HepG2 (cell line): ENCODE data around the gene ANKZF1. TPM values are rescaled to one million over a fixed set of nuclear protein-coding genes. Genes with fewer than 3 reads are reported as not detected.

ENCODE experiments used
- ATRX ChIP-seq: sonication (generic); formaldehyde crosslinking; IDR thresholded peaks from 2 replicates; pipeline ENCODE4 v1.4.0; 2020; ENCODE audit warnings: missing genetic modification reagents, borderline replicate concordance
- CHD4 ChIP-seq: fragments of 200-600 bp; sonication (generic); IDR thresholded peaks from 2 replicates; pipeline ENCODE4 v1.7.0; 2017; ENCODE audit warnings: mild to moderate bottlenecking, low read length, borderline replicate concordance
- DNMT1 ChIP-seq: sonication (generic); formaldehyde crosslinking; IDR thresholded peaks from 2 replicates; pipeline ENCODE4 v1.5.1; 2020; ENCODE audit warnings: mild to moderate bottlenecking, missing genetic modification reagents
- DNMT3B ChIP-seq: conservative IDR thresholded peaks from 2 replicates; pipeline ENCODE4 v1.6.1; 2016; ENCODE audit warnings: missing biosample characterization, control low read depth
- FOXJ3 ChIP-seq: sonication (generic); formaldehyde crosslinking; IDR thresholded peaks from 2 replicates; pipeline ENCODE4 v1.4.0; 2020; ENCODE audit warnings: missing genetic modification reagents, mild to moderate bottlenecking, borderline replicate concordance
- GABPB1 ChIP-seq: IDR thresholded peaks from 2 replicates; pipeline ENCODE4 v1.6.1; 2016; ENCODE audit warnings: mild to moderate bottlenecking, missing genetic modification reagents, moderate library complexity, missing compliant biosample characterization
- MLX ChIP-seq: IDR thresholded peaks from 2 replicates; pipeline ENCODE4 v1.6.1; 2016
- NCOR1 ChIP-seq: fragments of 200-600 bp; sonication (generic); IDR thresholded peaks from 2 replicates; pipeline ENCODE4 v1.7.0; 2017; ENCODE audit warnings: antibody characterized with exemption, low read length, borderline replicate concordance
- RBM22 ChIP-seq: fragments of 200-400 bp; formaldehyde crosslinking; optimal IDR thresholded peaks from 2 replicates; pipeline ENCODE3; 2017; ENCODE audit warnings: mild to moderate bottlenecking, low read length, moderate library complexity
- RNF2 ChIP-seq: fragments of 450-650 bp; conservative IDR thresholded peaks from 2 replicates; pipeline ENCODE4 v1.6.1; 2016; ENCODE audit warnings: low read depth
- TMF1 ChIP-seq: sonication (generic); formaldehyde crosslinking; IDR thresholded peaks from 2 replicates; pipeline ENCODE4 v1.8.1; 2022; ENCODE audit warnings: low read depth, missing genetic modification reagents
- TP53 ChIP-seq: sonication (generic); formaldehyde crosslinking; conservative IDR thresholded peaks from 2 replicates; pipeline ENCODE4 v1.4.0; 2020; ENCODE audit warnings: missing genetic modification reagents
- ZBED4 ChIP-seq: sonication (generic); formaldehyde crosslinking; IDR thresholded peaks from 2 replicates; pipeline ENCODE4 v1.4.0; 2020; ENCODE audit warnings: missing genetic modification reagents, borderline replicate concordance
- ZBTB38 ChIP-seq: sonication (generic); formaldehyde crosslinking; IDR thresholded peaks from 2 replicates; pipeline ENCODE4 v1.5.1; 2020; ENCODE audit warnings: mild to moderate bottlenecking, missing genetic modification reagents
- ZFP36 ChIP-seq: fragments of 150-350 bp; IDR thresholded peaks from 2 replicates; pipeline ENCODE4 v1.6.1; 2018; ENCODE audit warnings: borderline replicate concordance, low read length, low read depth; ENCODE audit not compliant: partially characterized antibody
- ZFP37 ChIP-seq: sonication (generic); formaldehyde crosslinking; IDR thresholded peaks from 2 replicates; pipeline ENCODE4 v1.4.0; 2020; ENCODE audit warnings: missing genetic modification reagents, borderline replicate concordance
- ZNF160 ChIP-seq: sonication (generic); formaldehyde crosslinking; IDR thresholded peaks from 2 replicates; pipeline ENCODE4 v1.8.0; 2022; ENCODE audit warnings: mild to moderate bottlenecking, inconsistent platforms, missing genetic modification reagents
- ZNF263 ChIP-seq: sonication (generic); formaldehyde crosslinking; IDR thresholded peaks from 2 replicates; pipeline ENCODE4 v1.4.0; 2020; ENCODE audit warnings: missing genetic modification reagents
- ZNF275 ChIP-seq: sonication (generic); formaldehyde crosslinking; IDR thresholded peaks from 2 replicates; pipeline ENCODE4 v1.8.0; 2022; ENCODE audit warnings: missing genetic modification reagents, mild to moderate bottlenecking, inconsistent platforms, borderline replicate concordance
- ZNF432 ChIP-seq: sonication (generic); formaldehyde crosslinking; IDR thresholded peaks from 2 replicates; pipeline ENCODE4 v1.5.0; 2020; ENCODE audit warnings: missing genetic modification reagents, mild to moderate bottlenecking, borderline replicate concordance
- ZNF572 ChIP-seq: sonication (generic); formaldehyde crosslinking; IDR thresholded peaks from 2 replicates; pipeline ENCODE4 v1.5.1; 2020; ENCODE audit warnings: mild to moderate bottlenecking, missing genetic modification reagents
- ZNF589 ChIP-seq: sonication (generic); formaldehyde crosslinking; conservative IDR thresholded peaks from 2 replicates; pipeline ENCODE4 v1.8.0; 2022; ENCODE audit warnings: mild to moderate bottlenecking, moderate library complexity, missing genetic modification reagents
- ZNF749 ChIP-seq: sonication (generic); formaldehyde crosslinking; IDR thresholded peaks from 2 replicates; pipeline ENCODE4 v1.8.0; 2022; ENCODE audit warnings: mild to moderate bottlenecking, missing genetic modification reagents, moderate library complexity, borderline replicate concordance
- ZNF782 ChIP-seq: sonication (generic); formaldehyde crosslinking; IDR thresholded peaks from 2 replicates; pipeline ENCODE4 v1.4.0; 2020; ENCODE audit warnings: missing genetic modification reagents, mild to moderate bottlenecking, borderline replicate concordance
- ZNF891 ChIP-seq: sonication (generic); formaldehyde crosslinking; IDR thresholded peaks from 2 replicates; pipeline ENCODE4 v1.5.0; 2020; ENCODE audit warnings: mild to moderate bottlenecking, missing genetic modification reagents
- polyA plus RNA-seq, 8 experiments: library from polyadenylated mRNA; depleted of rRNA in 3 of 8; stranded (reverse) in 7 of 8; unstranded in 1 of 8; fragments of >200 nt; fragmentation: Illumina TruSeq in 4 of 8; extraction: Trizol in 4 of 8; gene quantifications; 2 replicates each; pipeline versions ENCODE4 v1.2.1 to v1.2.3, GENCODE V29; 2011 to 2016; ENCODE audit warnings: low read depth in 4 of 8, missing spikeins in 1 of 8, mixed read lengths in 1 of 8; ENCODE audit not compliant: insufficient read depth in 1 of 8
- total RNA-seq, 5 experiments: library from RNA; depleted of rRNA; stranded (reverse); fragments of >200 nt; fragmentation: Illumina TruSeq; extraction: Trizol; gene quantifications; 2 replicates each; pipeline ENCODE4 v1.2.3, GENCODE V29; 2016; ENCODE audit warnings: low read depth in 1 of 5

The ANKZF1 gene
- total and polyA plus RNA-seq, 2 of the 13 experiments (the other 11 are each of a cell fraction or from before 2014, with no cell fraction given) = 25.3 to 128 TPM

GRCh38 chr2:219245148-219245898 lies 15.7 kb downstream of the ANKZF1 start, which contains the start of the genes GLB1L and STK16 (continued):
- TF ChIP-seq ZBED4 (CRISPR knock-in tag) = peak; percentile 94
- TF ChIP-seq FOXJ3 (CRISPR knock-in tag) = peak; percentile 82; the same call in 1 of the 2 replicates
- peak; percentile 99; the same call in 1 of the 2 replicates for TF ChIP-seq ZNF572 (CRISPR knock-in tag)
- peak; percentile 75 for TF ChIP-seq ZNF263 (CRISPR knock-in tag)
- TF ChIP-seq TMF1 (CRISPR knock-in tag) = no peak
- TF ChIP-seq ZNF749 (CRISPR knock-in tag) = peak; percentile 26; the same call in 1 of the 2 replicates
- TF ChIP-seq ZBTB38 (CRISPR knock-in tag) = peak; percentile 78
- TF ChIP-seq TP53 (CRISPR knock-in tag) = peak; percentile 87; the same call in 1 of the 2 replicates
- TF ChIP-seq GABPB1 (CRISPR knock-in tag) = peak; percentile 100
- no peak; the same call in 1 of the 2 replicates for TF ChIP-seq RNF2
- no peak for TF ChIP-seq ZNF432 (CRISPR knock-in tag)
- TF ChIP-seq ZNF589 (CRISPR knock-in tag) = no peak
- peak; percentile 89 for TF ChIP-seq ZFP37
- TF ChIP-seq ZNF782 (CRISPR knock-in tag) = peak; percentile 91
- no peak for TF ChIP-seq ATRX (CRISPR knock-in tag)
- peak; percentile 47; the same call in 1 of the 2 replicates for TF ChIP-seq ZNF160 (CRISPR knock-in tag)
- peak; percentile 75; the same call in 1 of the 2 replicates for TF ChIP-seq DNMT1 (CRISPR knock-in tag)
- no peak for TF ChIP-seq ZFP36
- no peak for TF ChIP-seq RBM22
- TF ChIP-seq ZNF275 = peak; percentile 86
- TF ChIP-seq DNMT3B (CRISPR knock-in tag) = peak; percentile 90; the same call in 1 of the 2 replicates
- 0 out of 2 replicates have a peak, but pooled peaks have one; percentile 36 for TF ChIP-seq CHD4
- no peak; the same call in 1 of the 2 replicates for TF ChIP-seq NCOR1
- peak; percentile 43; the same call in 1 of the 2 replicates for TF ChIP-seq MLX
- TF ChIP-seq ZNF891 (CRISPR knock-in tag) = peak; percentile 94
